Measurements from ENCODE around the gene CHIC2.

GRCh38 chr4:54036184-54036583, 28.2 kb downstream of the CHIC2 start:
- TF ChIP-seq POLR2A (IDR thresholded peaks at IDR 0.05; ENCODE audit: low read depth, low read length) (no peak), TAF1 (IDR thresholded peaks at IDR 0.05; ENCODE audit: borderline replicate concordance, low read depth, low read length) (no peak), POLR2AphosphoS5 (IDR thresholded peaks at IDR 0.05; ENCODE audit: low read depth, low read length) (no peak)

Data from GM12892 (cell line).